ENCODE measurements around the gene UBL3. TPM values are rescaled to one million over a fixed set of nuclear protein-coding genes. Genes with fewer than 3 reads are reported as not detected.

The UBL3 gene
- polyA plus RNA-seq, 1 of the 3 experiments (the other 2 are of a cell fraction): 5.8 TPM

DNA sequence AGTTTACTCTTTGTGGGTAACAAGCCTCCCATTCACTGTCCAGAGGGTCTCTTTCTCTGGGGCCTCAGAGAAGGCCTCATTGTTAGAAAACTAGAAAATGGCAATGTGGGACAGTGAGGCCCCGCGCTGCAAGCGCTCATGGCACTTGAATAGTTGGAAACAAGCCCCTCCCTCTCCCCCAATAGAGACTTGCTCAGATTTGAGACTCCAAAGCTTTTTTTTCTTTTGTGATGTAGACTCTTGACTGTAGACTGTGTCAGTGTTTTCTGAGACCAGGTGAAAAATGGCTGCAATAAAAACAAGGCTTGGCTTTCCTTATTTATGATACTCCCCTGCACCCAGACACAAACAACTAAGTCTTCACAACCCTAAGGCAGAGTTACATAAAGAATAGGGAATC is 38.7 kb upstream of the UBL3 start:
- Histone ChIP-seq H3K27ac (ENCODE audit: low read depth in 2 of 2, low read length in 1 of 2) (no peak overlapping the region), H4K20me1 (ENCODE audit: insufficient read depth) (no peaks in the 10 kb centered on the region), H3K27me3 (ENCODE audit: insufficient read depth) (no peaks in the 10 kb centered on the region), H3K4me3 (ENCODE audit: low read depth in 2 of 2, low read length in 1 of 2) (no peak overlapping the region), H3K9ac (no peak overlapping the region), H3K9me3 (no peaks in the 10 kb centered on the region), H3K9me2 (no peaks in the 10 kb centered on the region), H3K4me1 (ENCODE audit: control insufficient read depth in 1 of 2, insufficient read depth in 2 of 2, low read depth in 1 of 2, low read length in 1 of 2) (peaks cover 0 to 6% of the 10 kb centered on the region in 2 experiments; a peak in 2 of 4 replicates), H3F3A (replicated peaks; ENCODE audit: insufficient read depth) (no peaks in the 10 kb centered on the region), H3K79me2 (ENCODE audit: insufficient read depth) (no peaks in the 10 kb centered on the region), H2AFZ (ENCODE audit: low read depth) (no peak overlapping the region), H3K36me3 (replicated peaks in 1 of 2; ENCODE audit: control insufficient read depth in 1 of 2, insufficient read depth in 2 of 2, low read length in 1 of 2) (no peaks in the 10 kb centered on the region), H3K4me2 (no peak overlapping the region)
- 98% methylated on average over 3 of the region's 3 CpGs for WGBS (ENCODE audit: low lambda C conversion rate)
- TF ChIP-seq, protein P1, sequence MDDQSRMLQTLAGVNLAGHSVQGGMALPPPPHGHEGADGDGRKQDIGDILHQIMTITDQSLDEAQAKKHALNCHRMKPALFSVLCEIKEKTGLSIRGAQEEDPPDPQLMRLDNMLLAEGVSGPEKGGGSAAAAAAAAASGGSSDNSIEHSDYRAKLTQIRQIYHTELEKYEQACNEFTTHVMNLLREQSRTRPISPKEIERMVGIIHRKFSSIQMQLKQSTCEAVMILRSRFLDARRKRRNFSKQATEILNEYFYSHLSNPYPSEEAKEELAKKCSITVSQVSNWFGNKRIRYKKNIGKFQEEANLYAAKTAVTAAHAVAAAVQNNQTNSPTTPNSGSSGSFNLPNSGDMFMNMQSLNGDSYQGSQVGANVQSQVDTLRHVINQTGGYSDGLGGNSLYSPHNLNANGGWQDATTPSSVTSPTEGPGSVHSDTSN (IDR thresholded peaks at IDR 0.05): no peak
- TF ChIP-seq SMC3 (IDR thresholded peaks at IDR 0.05; ENCODE audit: low read depth, low read length): no peak
- no peak for TF ChIP-seq POLR2AphosphoS5 (IDR thresholded peaks at IDR 0.05; ENCODE audit: low read depth, low read length)
- TF ChIP-seq RCOR1 (IDR thresholded peaks at IDR 0.05; ENCODE audit: low read length): no peak
- TF ChIP-seq RFX5 (IDR thresholded peaks at IDR 0.05; ENCODE audit: low read length): no peak
- TF ChIP-seq, protein P2, sequence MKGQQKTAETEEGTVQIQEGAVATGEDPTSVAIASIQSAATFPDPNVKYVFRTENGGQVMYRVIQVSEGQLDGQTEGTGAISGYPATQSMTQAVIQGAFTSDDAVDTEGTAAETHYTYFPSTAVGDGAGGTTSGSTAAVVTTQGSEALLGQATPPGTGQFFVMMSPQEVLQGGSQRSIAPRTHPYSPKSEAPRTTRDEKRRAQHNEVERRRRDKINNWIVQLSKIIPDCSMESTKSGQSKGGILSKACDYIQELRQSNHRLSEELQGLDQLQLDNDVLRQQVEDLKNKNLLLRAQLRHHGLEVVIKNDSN (IDR thresholded peaks at IDR 0.05; ENCODE audit: borderline replicate concordance, low read depth): no peak
- no peak for TF ChIP-seq RXRA (IDR thresholded peaks at IDR 0.05; ENCODE audit: borderline replicate concordance, low read depth)
- TF ChIP-seq SIN3A (IDR thresholded peaks at IDR 0.05; ENCODE audit: borderline replicate concordance, low read depth, low read length): no peak
- no peak for TF ChIP-seq EZH2phosphoT487 (IDR thresholded peaks at IDR 0.05; ENCODE audit: borderline replicate concordance, low read depth)
- TF ChIP-seq, protein P3, sequence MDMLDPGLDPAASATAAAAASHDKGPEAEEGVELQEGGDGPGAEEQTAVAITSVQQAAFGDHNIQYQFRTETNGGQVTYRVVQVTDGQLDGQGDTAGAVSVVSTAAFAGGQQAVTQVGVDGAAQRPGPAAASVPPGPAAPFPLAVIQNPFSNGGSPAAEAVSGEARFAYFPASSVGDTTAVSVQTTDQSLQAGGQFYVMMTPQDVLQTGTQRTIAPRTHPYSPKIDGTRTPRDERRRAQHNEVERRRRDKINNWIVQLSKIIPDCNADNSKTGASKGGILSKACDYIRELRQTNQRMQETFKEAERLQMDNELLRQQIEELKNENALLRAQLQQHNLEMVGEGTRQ (IDR thresholded peaks at IDR 0.05; ENCODE audit: borderline replicate concordance, low read depth, low read length): no peak
- no peak for TF ChIP-seq TCF12 (IDR thresholded peaks at IDR 0.05)
- TF ChIP-seq YY1 (IDR thresholded peaks at IDR 0.05; ENCODE audit: low read depth): no peak
- TF ChIP-seq GATA2 (CRISPR knock-in tag; IDR thresholded peaks at IDR 0.05): no peak
- no peak for TF ChIP-seq NRF1 (IDR thresholded peaks at IDR 0.05; ENCODE audit: low read depth, low read length)
- TF ChIP-seq JUND (IDR thresholded peaks at IDR 0.05): no peak
- no peak for TF ChIP-seq ELF1 (IDR thresholded peaks at IDR 0.05)
- TF ChIP-seq, protein P4, sequence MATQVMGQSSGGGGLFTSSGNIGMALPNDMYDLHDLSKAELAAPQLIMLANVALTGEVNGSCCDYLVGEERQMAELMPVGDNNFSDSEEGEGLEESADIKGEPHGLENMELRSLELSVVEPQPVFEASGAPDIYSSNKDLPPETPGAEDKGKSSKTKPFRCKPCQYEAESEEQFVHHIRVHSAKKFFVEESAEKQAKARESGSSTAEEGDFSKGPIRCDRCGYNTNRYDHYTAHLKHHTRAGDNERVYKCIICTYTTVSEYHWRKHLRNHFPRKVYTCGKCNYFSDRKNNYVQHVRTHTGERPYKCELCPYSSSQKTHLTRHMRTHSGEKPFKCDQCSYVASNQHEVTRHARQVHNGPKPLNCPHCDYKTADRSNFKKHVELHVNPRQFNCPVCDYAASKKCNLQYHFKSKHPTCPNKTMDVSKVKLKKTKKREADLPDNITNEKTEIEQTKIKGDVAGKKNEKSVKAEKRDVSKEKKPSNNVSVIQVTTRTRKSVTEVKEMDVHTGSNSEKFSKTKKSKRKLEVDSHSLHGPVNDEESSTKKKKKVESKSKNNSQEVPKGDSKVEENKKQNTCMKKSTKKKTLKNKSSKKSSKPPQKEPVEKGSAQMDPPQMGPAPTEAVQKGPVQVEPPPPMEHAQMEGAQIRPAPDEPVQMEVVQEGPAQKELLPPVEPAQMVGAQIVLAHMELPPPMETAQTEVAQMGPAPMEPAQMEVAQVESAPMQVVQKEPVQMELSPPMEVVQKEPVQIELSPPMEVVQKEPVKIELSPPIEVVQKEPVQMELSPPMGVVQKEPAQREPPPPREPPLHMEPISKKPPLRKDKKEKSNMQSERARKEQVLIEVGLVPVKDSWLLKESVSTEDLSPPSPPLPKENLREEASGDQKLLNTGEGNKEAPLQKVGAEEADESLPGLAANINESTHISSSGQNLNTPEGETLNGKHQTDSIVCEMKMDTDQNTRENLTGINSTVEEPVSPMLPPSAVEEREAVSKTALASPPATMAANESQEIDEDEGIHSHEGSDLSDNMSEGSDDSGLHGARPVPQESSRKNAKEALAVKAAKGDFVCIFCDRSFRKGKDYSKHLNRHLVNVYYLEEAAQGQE (IDR thresholded peaks at IDR 0.05; ENCODE audit: low read depth, low read length): no peak
- TF ChIP-seq EP300 (IDR thresholded peaks at IDR 0.05; ENCODE audit: borderline replicate concordance in 1 of 2, low read depth in 1 of 2, low read length in 1 of 2): no peak
- ChIA-PET CTCF (interaction anchor here (1.2 kb wide), 1 partner anchor 31 kb away, joined by 3 read pairs; no protein-coding TSS in a partner anchor), POLR2A (no interaction called here)
- DNase-seq: no peak

All from SK-N-SH (cell line).